Skin of body (tissue), 2 donors: ENCODE measurements around the gene SLC39A7. TPM values are rescaled to one million over a fixed set of nuclear protein-coding genes. Genes with fewer than 3 reads are reported as not detected.

ENCODE experiments used
- DNase-seq: peaks from one replicate; lab custom pipeline; 2025; lab: John Stamatoyannopoulos, UW
- total RNA-seq: library from RNA; depleted of rRNA; stranded (reverse); fragments of >200 nt; gene quantifications from one replicate; pipeline ENCODE4 v1.2.3, GENCODE V29; 2014

Gene SLC39A7
- total RNA-seq, 1 donor from 2014 or later = 61.7 TPM

GRCh38 chr6:33170176-33171015 is 30.3 kb upstream of the SLC39A7 start:
- DNase-seq = no peak

- no peak for DNase-seq
Observed at GRCh38 chr6:33171016-33171879, 29.4 kb upstream of the SLC39A7 start.

DNA sequence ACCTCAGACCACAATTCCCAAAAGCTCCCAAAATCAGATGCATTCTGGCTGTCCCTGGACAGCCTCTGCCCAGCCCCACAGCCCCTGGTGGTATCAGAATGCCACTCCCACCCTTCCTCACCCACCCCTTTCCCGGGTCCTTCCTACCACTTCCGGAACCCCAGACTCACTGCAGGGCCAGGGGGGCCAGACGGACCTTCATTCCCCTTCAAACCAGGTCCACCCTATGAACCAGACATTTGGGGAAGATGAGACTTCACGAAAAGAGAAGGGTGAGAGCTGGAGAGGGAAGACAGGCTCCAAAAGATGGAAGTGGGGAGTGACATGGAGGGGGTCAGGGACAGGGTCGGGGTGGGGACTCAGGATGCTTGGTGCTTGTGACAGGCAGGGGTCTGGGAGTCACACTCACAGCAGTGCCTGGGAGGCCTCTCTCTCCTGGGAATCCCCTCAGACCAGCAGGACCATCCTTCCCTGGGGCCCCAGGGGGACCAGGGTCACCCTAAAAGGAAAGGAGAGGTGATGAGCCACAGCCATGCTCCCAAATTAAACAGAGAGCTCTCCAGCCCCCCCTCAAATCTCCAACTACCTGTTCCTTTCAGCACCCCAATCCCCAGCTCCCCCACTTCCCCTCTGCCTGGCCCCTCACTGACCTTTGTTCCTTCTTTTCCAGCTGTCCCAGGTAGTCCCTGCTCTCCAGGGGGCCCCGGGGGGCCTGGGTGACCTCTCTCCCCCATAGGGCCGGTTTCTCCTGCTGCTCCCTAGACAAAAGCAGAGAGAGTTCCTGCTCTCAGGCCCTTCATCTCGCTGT is 28.6 kb upstream of the SLC39A7 start:
- no peak for DNase-seq

GRCh38 chr6:33172688-33173534 is 27.8 kb upstream of the SLC39A7 start:
- DNase-seq = no peak

- no peak for DNase-seq
Observed at GRCh38 chr6:33173535-33174180, 27.0 kb upstream of the SLC39A7 start.

DNA sequence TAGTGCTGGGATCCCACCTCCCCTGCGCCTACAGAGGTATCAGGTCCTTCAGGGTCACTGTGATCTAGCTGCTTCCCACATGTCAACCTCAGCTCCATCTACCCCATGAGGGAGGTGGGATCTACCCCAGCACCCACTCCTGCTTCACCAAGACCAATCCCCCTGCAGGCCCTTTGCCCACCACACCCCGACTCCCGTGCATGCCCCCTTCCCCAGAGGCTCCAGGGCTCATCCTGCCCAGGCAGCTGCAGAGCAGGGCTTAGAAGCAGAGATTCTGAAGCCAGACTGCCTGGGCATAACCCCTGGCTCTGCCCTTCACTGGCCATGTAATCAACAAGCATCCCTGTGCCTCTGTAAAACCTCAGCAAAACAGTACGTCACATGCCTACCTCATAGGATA is 25.9 kb upstream of the SLC39A7 start:
- DNase-seq = no peak

DNA sequence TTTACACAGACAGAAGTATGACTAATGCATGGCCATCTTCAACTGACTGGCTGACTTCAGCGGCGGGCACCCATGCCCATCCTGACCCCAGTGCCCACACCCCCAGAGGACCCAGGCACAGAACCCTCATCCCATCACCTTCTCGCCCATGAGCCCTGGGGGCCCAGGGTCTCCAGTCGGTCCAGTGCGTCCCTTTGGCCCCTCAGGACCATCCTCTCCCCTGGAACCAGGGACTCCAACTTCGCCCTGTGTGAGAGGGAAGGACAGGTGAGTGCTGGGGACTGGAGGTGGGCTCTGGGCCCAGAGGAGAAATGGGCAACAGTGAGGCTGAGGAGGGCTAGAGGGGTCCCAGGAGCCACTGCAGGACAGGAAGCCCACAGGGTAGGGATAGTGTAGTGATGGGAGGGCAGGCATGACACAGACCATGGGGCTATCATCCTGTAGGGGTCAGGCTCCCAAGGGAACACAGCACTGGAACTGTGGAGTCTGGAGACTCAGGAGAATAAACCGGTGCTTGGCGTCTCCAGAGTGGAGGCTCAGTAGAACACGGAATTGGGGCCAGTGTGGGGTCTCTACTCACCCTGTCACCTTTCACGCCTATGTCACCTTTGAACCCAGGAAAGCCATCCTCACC is 25.1 kb upstream of the SLC39A7 start:
- DNase-seq = no peak

DNA sequence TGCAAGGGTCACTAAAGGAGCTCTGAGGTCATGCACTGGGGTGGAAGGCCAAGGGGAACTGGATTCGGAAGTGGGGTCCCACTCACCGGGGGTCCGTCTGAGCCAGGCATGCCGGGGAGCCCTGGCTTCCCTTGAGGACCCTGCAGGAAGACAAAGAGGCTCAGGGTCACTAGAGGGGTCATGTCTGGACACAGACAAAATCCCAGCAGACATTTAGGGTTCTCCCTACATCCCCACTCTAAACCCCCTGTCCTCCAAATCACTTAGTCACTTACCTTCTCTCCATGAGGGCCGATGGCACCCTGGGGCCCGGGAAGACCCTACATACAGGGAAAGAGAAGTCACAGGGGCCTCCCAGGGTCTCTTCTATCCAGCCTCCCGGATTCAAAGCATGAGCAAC is 23.8 kb upstream of the SLC39A7 start:
- no peak for DNase-seq

DNA sequence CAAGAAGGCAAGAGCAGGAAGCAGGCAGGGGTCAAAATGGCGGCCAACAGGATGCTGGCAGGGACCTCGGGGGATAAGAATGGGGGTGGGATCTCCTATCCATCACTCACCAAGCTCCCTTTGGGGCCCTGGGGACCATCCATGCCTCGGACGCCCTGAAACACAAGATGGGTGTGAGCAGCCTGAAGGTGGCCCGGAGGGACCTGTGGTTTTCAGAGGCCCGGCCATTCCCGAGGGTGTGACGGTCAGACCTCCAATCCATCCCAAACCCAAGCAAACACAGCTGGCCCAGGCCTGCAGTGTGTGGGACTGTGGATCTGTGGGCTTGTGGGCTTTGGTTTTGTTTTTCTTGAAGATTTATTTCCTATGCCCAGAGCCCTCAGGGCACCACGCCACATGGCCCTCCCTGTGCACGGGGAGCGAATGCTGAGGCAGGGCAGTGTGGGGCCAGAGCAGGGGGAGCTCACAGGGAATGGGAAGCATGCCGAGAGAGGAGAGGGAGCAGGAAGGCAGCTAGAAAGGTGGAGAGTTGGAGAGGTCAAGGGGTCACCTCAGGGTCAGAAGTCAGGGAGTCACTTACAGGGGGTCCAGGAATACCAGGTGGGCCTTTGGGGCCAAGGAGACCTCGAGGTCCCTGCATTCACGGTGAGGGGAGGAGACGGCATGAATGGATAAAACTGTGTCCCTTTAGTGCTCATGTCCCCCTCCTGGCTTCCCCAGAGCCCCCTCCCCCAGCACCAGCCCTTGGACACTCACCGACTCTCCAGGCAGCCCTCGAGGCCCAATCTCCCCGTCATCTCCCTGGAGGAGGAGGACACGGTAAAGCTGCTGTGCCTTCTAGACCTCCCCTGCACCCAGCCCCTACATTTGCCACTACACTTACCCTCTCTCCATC is 22.9 kb upstream of the SLC39A7 start:
- no peak for DNase-seq

DNA sequence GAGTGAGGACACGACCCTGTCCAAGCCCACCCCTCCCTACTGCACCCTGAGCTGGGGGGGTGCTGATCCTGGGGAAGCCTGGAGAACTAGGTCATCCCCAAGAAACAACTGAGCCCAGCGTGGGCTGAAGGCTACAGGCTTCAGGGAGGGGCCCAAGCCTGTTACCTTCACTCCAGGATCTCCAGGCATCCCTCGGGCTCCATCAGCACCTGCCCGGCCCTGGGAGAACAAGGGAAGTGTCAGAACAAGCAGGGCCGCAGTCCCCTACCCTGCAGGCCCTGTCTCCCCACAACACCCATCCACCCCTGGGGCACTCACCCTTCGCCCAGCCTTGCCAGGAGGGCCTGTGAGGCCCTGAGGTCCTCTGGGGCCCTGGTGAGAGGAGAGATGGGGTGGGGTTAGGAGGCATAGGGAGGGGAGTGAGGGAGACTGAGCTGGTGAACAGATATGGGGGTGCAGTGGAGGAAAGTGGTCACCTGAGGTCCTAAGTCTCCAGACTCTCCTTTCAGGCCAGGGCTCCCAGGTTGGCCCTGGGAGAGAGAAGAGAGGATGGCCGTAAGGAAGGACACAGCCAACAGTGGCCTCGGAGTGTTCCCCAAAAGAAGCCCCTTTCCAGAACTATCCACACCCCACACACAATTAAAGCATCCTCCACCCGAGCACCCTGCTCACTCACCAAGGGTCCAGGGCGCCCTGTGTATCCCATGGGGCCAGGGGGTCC is 21.8 kb upstream of the SLC39A7 start:
- no peak for DNase-seq

- DNase-seq = no peak
Observed at GRCh38 chr6:33181141-33181540, 19.5 kb upstream of the SLC39A7 start.

GRCh38 chr6:33183071-33183683 is 17.5 kb upstream of the SLC39A7 start:
- no peak for DNase-seq

GRCh38 chr6:33185190-33185589 is 15.5 kb upstream of the SLC39A7 start:
- DNase-seq = no peak

DNA sequence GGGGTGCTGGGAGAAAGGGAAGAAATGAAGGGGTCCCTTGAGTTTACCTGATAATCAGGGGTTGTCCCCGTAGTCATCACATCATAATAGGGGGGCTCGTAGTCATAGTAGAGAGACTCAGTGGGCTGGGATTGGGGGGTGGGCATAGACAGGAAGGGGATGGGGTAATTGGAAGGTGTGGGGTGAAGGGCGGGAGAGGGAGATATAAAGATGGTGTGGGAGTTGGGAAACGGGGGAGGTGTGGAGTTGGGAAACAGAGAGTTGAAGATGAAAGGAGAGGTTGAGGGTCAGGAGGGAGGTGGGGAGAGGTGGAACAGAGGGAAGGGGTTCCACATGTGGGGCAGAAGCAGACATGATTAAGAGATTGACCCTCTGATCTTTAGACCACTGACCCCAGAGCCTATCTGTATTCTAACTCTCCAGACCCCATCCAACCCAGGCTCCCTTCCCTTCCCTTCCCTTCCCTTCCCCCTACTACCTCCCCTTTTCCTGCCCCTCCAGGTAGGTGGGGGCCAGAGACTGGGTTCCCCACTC is 14.9 kb upstream of the SLC39A7 start:
- no peak for DNase-seq

DNA sequence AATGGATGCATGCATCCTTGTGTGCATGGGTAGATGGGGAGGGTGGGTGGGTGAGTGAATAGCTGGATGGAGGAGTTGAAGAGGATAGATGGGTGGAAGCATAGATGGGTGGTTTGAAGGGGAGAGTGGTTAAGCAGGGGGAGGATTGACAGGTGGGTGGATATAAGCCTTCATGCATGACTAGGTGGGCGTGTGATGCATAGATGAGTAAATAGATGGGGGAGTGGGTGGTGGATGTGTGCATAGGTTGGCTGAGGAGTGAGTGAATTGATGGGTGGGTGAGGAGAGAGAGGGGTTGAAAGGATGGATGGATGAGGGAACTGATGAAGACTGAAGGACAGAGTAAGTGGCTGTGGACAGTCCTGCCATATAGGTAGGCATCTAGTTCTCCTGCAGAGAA is 12.9 kb upstream of the SLC39A7 start:
- no peak for DNase-seq

- no peak for DNase-seq
Observed at GRCh38 chr6:33189164-33189563, 11.5 kb upstream of the SLC39A7 start.
